Neural cell (in vitro differentiated cells): ENCODE data around the gene BCL2L11.

ENCODE experiments used
- CTCF ChIP-seq: fragments of 450-650 bp; IDR thresholded peaks from 2 replicates; pipeline ENCODE4 v1.5.1; 2014; ENCODE audit warnings: antibody characterized with exemption, mild to moderate bottlenecking, moderate library complexity; ENCODE audit not compliant: poor library complexity, severe bottlenecking
- POLR2AphosphoS5 ChIP-seq: IDR thresholded peaks from 2 replicates; pipeline ENCODE4 v1.6.1; 2012
- TAF1 ChIP-seq: IDR thresholded peaks from 2 replicates; pipeline ENCODE4 v1.6.1; 2012; ENCODE audit warnings: low read depth

- no peak for TF ChIP-seq CTCF
- TF ChIP-seq POLR2AphosphoS5, result no peak
- TF ChIP-seq TAF1, result no peak
Measured at GRCh38 chr2:111196435-111196834, 75.7 kb downstream of the BCL2L11 start.
